ENCODE measurements around the gene DGCR8.

Gene DGCR8

DNA sequence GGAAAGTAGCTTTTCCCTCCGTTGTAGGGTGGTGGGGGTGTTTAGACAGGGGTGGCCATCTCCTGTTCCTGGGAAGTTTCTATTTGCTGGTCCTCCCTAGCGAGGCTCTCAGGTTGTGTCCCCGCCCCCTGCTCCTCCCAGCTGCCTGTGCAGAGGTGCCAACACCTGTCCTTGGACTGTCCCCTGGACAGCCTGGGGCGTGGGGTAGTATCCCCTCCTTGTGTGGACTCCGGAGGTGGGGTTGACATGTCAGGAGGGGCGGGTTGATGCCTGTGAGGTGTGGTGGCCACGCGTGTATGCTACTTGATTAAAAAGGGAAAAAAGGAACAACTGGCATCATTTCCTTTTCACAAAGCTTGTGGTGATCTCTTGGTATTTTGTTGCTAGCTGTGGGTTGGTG, 21.6 kb downstream of the DGCR8 start:
- Histone ChIP-seq H3K36me3 (ENCODE audit: control insufficient read depth, insufficient read depth, low read length) (peaks cover 25% of the 10 kb centered on the region), H3K4me3 (replicated peaks; ENCODE audit: low read depth, low read length) (no peak overlapping the region), H3K27me3 (replicated peaks; ENCODE audit: control insufficient read depth, insufficient read depth, low read length) (no peaks in the 10 kb centered on the region)
- no peak for DNase-seq (ENCODE audit: extremely low read depth, insufficient read length)
- TF ChIP-seq, protein P1, sequence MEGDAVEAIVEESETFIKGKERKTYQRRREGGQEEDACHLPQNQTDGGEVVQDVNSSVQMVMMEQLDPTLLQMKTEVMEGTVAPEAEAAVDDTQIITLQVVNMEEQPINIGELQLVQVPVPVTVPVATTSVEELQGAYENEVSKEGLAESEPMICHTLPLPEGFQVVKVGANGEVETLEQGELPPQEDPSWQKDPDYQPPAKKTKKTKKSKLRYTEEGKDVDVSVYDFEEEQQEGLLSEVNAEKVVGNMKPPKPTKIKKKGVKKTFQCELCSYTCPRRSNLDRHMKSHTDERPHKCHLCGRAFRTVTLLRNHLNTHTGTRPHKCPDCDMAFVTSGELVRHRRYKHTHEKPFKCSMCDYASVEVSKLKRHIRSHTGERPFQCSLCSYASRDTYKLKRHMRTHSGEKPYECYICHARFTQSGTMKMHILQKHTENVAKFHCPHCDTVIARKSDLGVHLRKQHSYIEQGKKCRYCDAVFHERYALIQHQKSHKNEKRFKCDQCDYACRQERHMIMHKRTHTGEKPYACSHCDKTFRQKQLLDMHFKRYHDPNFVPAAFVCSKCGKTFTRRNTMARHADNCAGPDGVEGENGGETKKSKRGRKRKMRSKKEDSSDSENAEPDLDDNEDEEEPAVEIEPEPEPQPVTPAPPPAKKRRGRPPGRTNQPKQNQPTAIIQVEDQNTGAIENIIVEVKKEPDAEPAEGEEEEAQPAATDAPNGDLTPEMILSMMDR (IDR thresholded peaks at IDR 0.05; ENCODE audit: insufficient read depth, low read length, poor library complexity, severe bottlenecking) = no peak

DNA sequence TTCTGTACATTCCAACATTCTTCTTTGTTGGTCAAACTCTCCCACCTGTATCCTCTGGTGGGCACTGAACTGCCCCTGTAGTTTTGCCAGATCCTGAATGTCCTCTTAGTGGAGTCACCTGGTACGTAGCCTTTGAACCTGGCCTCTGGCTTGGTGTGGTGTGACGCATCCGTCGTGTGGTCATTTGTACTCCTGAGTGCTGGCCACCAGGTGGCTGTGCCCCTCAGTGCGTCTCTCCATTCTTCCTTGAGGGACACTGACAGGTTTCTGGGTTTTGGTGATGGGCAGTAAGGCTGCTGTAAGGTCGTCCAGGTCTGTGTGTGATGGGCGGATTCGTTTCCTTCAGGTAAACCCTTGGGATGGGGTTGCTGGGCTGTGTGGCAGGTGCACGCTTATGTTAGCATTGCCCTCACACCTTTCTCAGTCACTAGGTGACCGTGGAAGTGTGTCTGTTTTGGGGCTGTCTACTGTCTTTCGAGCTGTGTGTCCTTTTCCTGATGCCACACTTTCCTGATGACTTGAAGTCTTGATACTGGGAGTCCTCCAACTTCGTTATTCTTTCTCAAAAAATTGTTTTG, 22.3 kb downstream of the DGCR8 start:
- DNase-seq (ENCODE audit: extremely low read depth, insufficient read length) = no peak
- TF ChIP-seq, protein P1 (IDR thresholded peaks at IDR 0.05; ENCODE audit: insufficient read depth, low read length, poor library complexity, severe bottlenecking) = no peak
- Histone ChIP-seq H3K4me3 (replicated peaks; ENCODE audit: low read depth, low read length) (no peak overlapping the region), H3K27me3 (replicated peaks; ENCODE audit: control insufficient read depth, insufficient read depth, low read length) (no peaks in the 10 kb centered on the region), H3K36me3 (ENCODE audit: control insufficient read depth, insufficient read depth, low read length) (peaks cover 32% of the 10 kb centered on the region)

DNA sequence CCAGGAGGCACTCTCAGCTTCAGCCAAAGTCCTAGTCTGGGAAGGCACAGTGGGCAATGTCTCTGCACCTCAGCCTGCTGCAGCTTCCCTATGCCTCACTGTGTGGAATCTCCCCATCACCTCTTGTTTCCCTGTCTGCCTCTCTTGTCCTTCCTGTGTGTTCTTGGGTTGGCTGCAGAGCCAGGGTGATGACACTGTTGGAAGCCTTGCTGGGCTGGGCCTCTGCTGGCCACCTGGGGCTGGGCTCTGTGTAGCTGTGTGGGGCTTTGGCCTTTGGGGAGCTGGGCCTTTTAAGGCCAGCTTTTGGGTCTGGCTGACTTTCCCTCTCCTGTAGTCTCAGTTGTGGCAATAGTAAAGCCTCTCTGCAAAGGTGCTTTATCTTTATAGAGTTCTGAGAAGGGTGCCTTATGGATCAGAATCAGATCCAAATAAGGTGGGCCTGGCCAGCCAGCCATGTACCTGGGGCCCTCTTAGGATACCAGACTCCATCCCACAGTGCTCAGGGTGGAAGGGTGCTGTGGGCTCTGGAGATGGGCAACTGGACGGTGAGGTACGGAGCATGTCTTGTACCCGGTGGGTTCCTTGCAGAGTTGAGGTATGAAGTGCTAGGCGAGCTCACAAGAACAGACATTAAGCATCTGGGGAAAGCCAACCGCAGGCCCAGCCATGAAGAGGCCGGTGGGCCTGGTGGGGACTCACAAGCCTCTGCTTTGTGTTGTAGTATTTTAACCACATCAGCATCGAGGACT, 25.6 kb downstream of the DGCR8 start:
- H3K27me3 ChIP-seq (replicated peaks; ENCODE audit: control insufficient read depth, insufficient read depth, low read length) = no peaks in the 10 kb centered on the region
- TF ChIP-seq, protein P1 (IDR thresholded peaks at IDR 0.05; ENCODE audit: insufficient read depth, low read length, poor library complexity, severe bottlenecking) = no peak
- H3K36me3 ChIP-seq (ENCODE audit: control insufficient read depth, insufficient read depth, low read length) = peaks cover 49% of the 10 kb centered on the region
- DNase-seq (ENCODE audit: extremely low read depth, insufficient read length) = no peak
- H3K4me3 ChIP-seq (replicated peaks; ENCODE audit: low read depth, low read length) = no peak overlapping the region

DNA sequence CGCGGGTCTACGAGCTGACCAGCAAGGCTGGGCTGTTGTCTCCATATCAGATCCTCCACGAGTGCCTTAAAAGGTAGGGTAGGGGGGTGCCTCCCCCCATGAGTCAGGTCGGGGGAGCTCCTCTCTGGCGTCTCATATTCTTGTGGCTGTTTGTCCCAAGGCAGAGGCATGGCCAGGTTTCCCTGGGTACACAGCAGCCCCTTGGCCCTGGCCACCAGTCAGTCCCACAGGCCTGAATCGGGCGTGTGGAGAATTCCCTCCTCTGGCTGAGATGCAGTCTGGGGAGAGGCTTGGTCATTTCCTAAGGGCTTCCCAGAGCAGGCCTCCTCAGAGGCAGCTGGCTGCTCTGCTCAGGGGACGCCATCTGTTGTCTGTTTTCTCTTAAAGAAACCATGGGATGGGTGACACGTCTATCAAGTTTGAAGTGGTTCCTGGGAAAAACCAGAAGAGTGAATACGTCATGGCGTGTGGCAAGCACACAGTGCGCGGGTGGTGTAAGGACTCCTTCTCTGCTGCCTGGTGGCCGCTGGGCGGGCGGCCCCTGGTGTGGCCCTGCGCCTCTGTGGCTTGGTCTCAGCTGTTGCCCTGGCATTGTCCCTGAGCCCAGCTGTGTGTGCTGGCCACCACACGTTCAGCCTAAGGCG, 26.3 kb downstream of the DGCR8 start:
- DNase-seq (ENCODE audit: extremely low read depth, insufficient read length) = no peak
- no peak overlapping the region for H3K4me3 ChIP-seq (replicated peaks; ENCODE audit: low read depth, low read length)
- peaks cover 52% of the 10 kb centered on the region for H3K36me3 ChIP-seq (ENCODE audit: control insufficient read depth, insufficient read depth, low read length)
- TF ChIP-seq, protein P1 (IDR thresholded peaks at IDR 0.05; ENCODE audit: insufficient read depth, low read length, poor library complexity, severe bottlenecking) = no peak
- H3K27me3 ChIP-seq (replicated peaks; ENCODE audit: control insufficient read depth, insufficient read depth, low read length) = no peaks in the 10 kb centered on the region

DNA sequence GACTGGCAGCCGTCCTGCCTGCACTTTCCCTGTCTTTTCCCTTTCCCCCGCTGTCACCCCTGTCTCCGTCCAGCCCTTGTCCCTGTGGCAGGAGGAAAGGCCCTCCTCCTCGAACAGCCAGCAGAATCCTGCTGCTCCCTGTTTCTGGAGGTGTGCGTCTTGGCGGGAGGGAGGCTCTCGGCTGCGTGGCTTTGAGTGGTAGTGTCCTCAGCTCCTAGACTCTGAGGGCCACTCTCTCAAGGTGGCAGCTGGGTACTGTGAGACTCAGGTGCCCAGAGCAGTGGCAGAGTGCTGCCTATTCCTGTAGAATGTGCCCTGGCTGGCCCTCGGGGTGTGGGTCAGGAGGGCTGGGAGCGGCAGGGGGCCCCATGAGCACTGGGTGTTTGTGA, 26.8 kb downstream of the DGCR8 start:
- Histone ChIP-seq H3K36me3 (ENCODE audit: control insufficient read depth, insufficient read depth, low read length) (peaks cover 53% of the 10 kb centered on the region), H3K27me3 (replicated peaks; ENCODE audit: control insufficient read depth, insufficient read depth, low read length) (no peaks in the 10 kb centered on the region), H3K4me3 (replicated peaks; ENCODE audit: low read depth, low read length) (no peak overlapping the region)
- TF ChIP-seq, protein P1 (IDR thresholded peaks at IDR 0.05; ENCODE audit: insufficient read depth, low read length, poor library complexity, severe bottlenecking) = no peak
- DNase-seq (ENCODE audit: extremely low read depth, insufficient read length) = no peak
